ENCODE data around the gene PRKCE. TPM values are rescaled to one million over a fixed set of nuclear protein-coding genes. Genes with fewer than 3 reads are reported as not detected.

The PRKCE gene
- total and polyA plus RNA-seq, 2 of the 8 experiments (the other 6 are each of a cell fraction or from before 2014, with no cell fraction given): 0.54 to 2.1 TPM

GRCh38 chr2:46095830-46096229, 444.4 kb downstream of the PRKCE start (continued):
- TF ChIP-seq USF2 (IDR thresholded peaks at IDR 0.05; ENCODE audit: low read length): no peak
- TF ChIP-seq RBBP5 (IDR thresholded peaks at IDR 0.05; ENCODE audit: borderline replicate concordance, low read depth, low read length): no peak
- no peak for TF ChIP-seq SP2 (IDR thresholded peaks at IDR 0.05; ENCODE audit: low read length)
- no peak for TF ChIP-seq JUND (IDR thresholded peaks at IDR 0.05; ENCODE audit: low read length)
- TF ChIP-seq POLR2AphosphoS5 (IDR thresholded peaks at IDR 0.05; ENCODE audit: low read depth, low read length): no peak
